ENCODE measurements around the gene C6orf163.

C6orf163 gene

GRCh38 chr6:87351583-87351982, 7.0 kb downstream of the C6orf163 start:
- Histone ChIP-seq H2AFZ (ENCODE audit: low read depth) (no peak overlapping the region), H3K4me1 (ENCODE audit: low read depth, poor library complexity, severe bottlenecking) (no peaks in the 10 kb centered on the region), H3K27me3 (ENCODE audit: insufficient read depth, low read depth) (no peaks in the 10 kb centered on the region), H3K4me2 (no peak overlapping the region), H4K20me1 (ENCODE audit: insufficient read depth) (no peaks in the 10 kb centered on the region), H3K27ac (no peak overlapping the region), H3K79me2 (ENCODE audit: insufficient read depth, low read depth) (no peaks in the 10 kb centered on the region), H3K9ac (no peak overlapping the region), H3K4me3 (IDR thresholded peaks at IDR 0.05; ENCODE audit: insufficient read depth, low read depth, low read length) (no peak overlapping the region), H3K36me3 (ENCODE audit: insufficient read depth) (no peaks in the 10 kb centered on the region)
- TF ChIP-seq CTCF (conservative IDR thresholded peaks at IDR 0.05; ENCODE audit: low read depth, low read length) = no peak

DNA sequence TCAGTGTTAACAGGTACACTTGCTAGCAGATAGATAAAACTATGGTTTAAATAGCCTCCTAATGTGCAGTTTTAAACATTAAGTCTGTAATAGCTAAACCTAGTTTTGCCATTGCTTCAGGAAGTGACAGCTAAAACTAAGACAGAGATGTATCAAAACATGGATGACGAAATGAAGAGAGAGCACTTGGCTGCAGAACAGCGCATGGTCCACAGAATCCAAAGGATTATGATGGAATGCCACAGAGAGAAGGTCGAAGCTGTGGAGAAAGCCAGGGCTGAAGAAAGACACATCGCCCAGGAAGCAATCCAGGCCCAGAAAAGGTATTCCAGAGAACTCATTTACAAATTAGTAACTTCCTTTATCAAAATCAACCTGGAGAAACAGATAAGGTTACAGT, 11.6 kb downstream of the C6orf163 start:
- Histone ChIP-seq H2AFZ (ENCODE audit: low read depth) (no peak overlapping the region), H3K4me2 (no peak overlapping the region), H3K79me2 (ENCODE audit: insufficient read depth, low read depth) (no peaks in the 10 kb centered on the region), H3K27me3 (ENCODE audit: insufficient read depth, low read depth) (no peaks in the 10 kb centered on the region), H3K27ac (no peak overlapping the region), H3K36me3 (ENCODE audit: insufficient read depth) (no peaks in the 10 kb centered on the region), H3K4me1 (ENCODE audit: low read depth, poor library complexity, severe bottlenecking) (no peaks in the 10 kb centered on the region), H4K20me1 (ENCODE audit: insufficient read depth) (no peaks in the 10 kb centered on the region), H3K9ac (no peak overlapping the region), H3K4me3 (IDR thresholded peaks at IDR 0.05; ENCODE audit: insufficient read depth, low read depth, low read length) (no peak overlapping the region)
- no peak for TF ChIP-seq CTCF (conservative IDR thresholded peaks at IDR 0.05; ENCODE audit: low read depth, low read length)

DNA sequence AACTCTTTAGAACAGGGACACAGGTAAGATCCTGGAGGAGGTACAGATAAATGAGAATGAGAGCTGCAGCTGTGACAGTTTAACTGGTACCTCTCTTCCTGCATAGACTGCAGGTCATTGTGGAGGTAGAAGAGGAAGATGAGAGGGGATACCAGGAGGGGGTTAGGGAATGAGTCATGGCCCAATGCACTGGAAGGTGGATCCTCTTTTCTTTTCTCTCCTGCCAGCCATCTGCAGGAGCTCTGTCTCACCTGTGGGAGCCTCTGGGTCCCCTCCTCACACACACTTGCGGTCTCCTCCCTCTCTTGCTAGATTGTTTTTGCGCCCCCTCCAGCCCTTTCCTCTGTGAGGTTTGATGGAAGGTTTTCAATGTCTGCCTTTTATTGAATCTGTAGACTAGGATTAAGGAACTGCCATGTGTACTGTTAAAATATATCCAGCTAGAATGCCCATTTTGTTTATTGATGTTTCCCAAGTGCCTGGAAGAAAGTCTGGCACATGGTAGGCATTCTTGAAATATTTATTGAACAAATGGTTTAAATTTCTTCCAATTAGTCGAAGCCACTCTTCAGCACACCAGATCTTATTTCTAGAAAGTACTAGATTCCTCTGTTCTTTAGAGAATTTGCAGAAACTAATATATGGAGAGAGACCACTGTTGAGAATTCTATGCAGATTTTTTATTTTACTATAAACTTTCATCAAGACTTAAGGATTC, 13.0 kb downstream of the C6orf163 start:
- H3K4me2 ChIP-seq = no peak overlapping the region
- no peak overlapping the region for H3K27ac ChIP-seq
- H3K9ac ChIP-seq = no peak overlapping the region
- H3K4me3 ChIP-seq (IDR thresholded peaks at IDR 0.05; ENCODE audit: insufficient read depth, low read depth, low read length) = no peak overlapping the region
- no peaks in the 10 kb centered on the region for H4K20me1 ChIP-seq (ENCODE audit: insufficient read depth)
- no peak for TF ChIP-seq CTCF (conservative IDR thresholded peaks at IDR 0.05; ENCODE audit: low read depth, low read length)
- H3K36me3 ChIP-seq (ENCODE audit: insufficient read depth) = no peaks in the 10 kb centered on the region
- no peaks in the 10 kb centered on the region for H3K27me3 ChIP-seq (ENCODE audit: insufficient read depth, low read depth)
- no peak overlapping the region for H2AFZ ChIP-seq (ENCODE audit: low read depth)
- no peaks in the 10 kb centered on the region for H3K79me2 ChIP-seq (ENCODE audit: insufficient read depth, low read depth)
- no peaks in the 10 kb centered on the region for H3K4me1 ChIP-seq (ENCODE audit: low read depth, poor library complexity, severe bottlenecking)

DNA sequence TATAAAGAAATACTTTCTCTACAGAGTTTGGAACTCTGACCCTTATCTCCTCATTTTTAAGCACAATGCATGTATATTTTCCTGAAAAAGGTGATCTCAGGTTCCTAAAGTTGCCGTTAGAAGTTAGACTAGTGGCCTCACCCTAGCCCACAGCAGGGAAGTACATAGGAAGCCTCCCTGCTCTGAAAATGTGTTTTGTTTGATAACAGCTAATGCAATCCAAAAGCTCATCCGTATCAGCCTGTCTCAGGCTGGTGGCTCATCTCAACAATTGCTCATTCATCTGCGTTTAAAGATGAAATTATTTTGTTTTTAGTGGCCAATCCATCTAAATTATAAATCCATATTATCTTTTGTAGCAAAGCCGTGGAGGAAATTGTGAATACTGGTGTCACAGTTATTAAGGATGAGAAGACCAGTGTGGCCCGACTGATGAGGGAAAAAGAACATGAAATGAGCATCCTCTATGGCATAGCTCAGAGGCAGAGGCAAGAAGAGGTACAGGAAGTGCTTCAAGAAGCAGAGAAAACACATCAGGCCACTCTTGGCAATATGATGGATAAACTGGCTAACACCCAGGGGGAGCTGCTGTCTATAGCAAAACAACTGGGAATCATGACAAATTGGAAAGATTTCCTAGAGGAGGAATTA, 20.1 kb downstream of the C6orf163 start:
- Histone ChIP-seq H3K4me1 (ENCODE audit: low read depth, poor library complexity, severe bottlenecking) (no peaks in the 10 kb centered on the region), H3K4me2 (no peak overlapping the region), H3K27ac (no peak overlapping the region), H3K4me3 (IDR thresholded peaks at IDR 0.05; ENCODE audit: insufficient read depth, low read depth, low read length) (no peak overlapping the region), H4K20me1 (ENCODE audit: insufficient read depth) (no peaks in the 10 kb centered on the region), H3K27me3 (ENCODE audit: insufficient read depth, low read depth) (no peaks in the 10 kb centered on the region), H3K79me2 (ENCODE audit: insufficient read depth, low read depth) (no peaks in the 10 kb centered on the region), H3K9ac (no peak overlapping the region), H2AFZ (ENCODE audit: low read depth) (no peak overlapping the region), H3K36me3 (ENCODE audit: insufficient read depth) (no peaks in the 10 kb centered on the region)
- TF ChIP-seq CTCF (conservative IDR thresholded peaks at IDR 0.05; ENCODE audit: low read depth, low read length) = no peak

Data from KMS-11 (cell line).